Thymus (tissue), 11 donors: ENCODE measurements around the gene CHST10. TPM values are rescaled to one million over a fixed set of nuclear protein-coding genes. Genes with fewer than 3 reads are reported as not detected.
"Not testable (repeated sequence)": the region's sequence is repeated elsewhere in the genome, so short reads cannot be mapped to it uniquely, and the experiment has no call there.

Source experiments
- DNase-seq, 9 donors: peaks; one replicate each; pipeline ENCODE4 v3.0.0-alpha.2; 2013; ENCODE audit warnings: low spot score in 9 of 9, low read depth in 6 of 9, missing footprints in 1 of 9
- H3K27ac ChIP-seq, 2 donors: one replicate each; pipeline ENCODE4 v1.5.1; 2013; ENCODE audit warnings: control low read depth in 1 of 2, low read depth in 1 of 2, low read length in 1 of 2, mild to moderate bottlenecking in 1 of 2, moderate library complexity in 1 of 2
- H3K27me3 ChIP-seq, 2 donors: one replicate each; pipeline ENCODE4 v1.5.1; 2013; ENCODE audit warnings: low read length in 1 of 2; ENCODE audit not compliant: control insufficient read depth in 2 of 2, insufficient read depth in 1 of 2
- H3K36me3 ChIP-seq, 2 donors: one replicate each; pipeline ENCODE4 v1.5.1; 2013; ENCODE audit warnings: low read length in 1 of 2, mild to moderate bottlenecking in 1 of 2, moderate library complexity in 1 of 2; ENCODE audit not compliant: control insufficient read depth in 2 of 2, insufficient read depth in 2 of 2
- H3K4me1 ChIP-seq, 2 donors: one replicate each; pipeline ENCODE4 v1.5.1; 2013; ENCODE audit warnings: low read length in 2 of 2; ENCODE audit not compliant: control insufficient read depth in 2 of 2, insufficient read depth in 2 of 2
- H3K4me3 ChIP-seq, 2 donors: one replicate each; pipeline ENCODE4 v1.5.1; 2013; ENCODE audit warnings: low read length in 2 of 2, control low read depth in 1 of 2, mild to moderate bottlenecking in 1 of 2
- H3K9me3 ChIP-seq, 2 donors: one replicate each; pipeline ENCODE4 v1.5.1; 2013; ENCODE audit warnings: low read length in 1 of 2, mild to moderate bottlenecking in 1 of 2; ENCODE audit not compliant: control insufficient read depth in 2 of 2, insufficient read depth in 1 of 2
- WGBS: extraction: QIAGEN DNeasy Blood & Tissue Kit; methylation state at CpG from one replicate; pipeline ENCODE4 v1.1.7; 2013; 5-methylcytosine and 5-hydroxymethylcytosine counted together
- polyA plus RNA-seq: library from polyadenylated mRNA; stranded (reverse); fragments of 200-250 nt; gene quantifications from one replicate; pipeline ENCODE4 v1.2.3, GENCODE V29; 2013
- total RNA-seq: library from RNA; stranded (reverse); fragments of 120-200 nt; gene quantifications from one replicate; pipeline ENCODE4 v1.2.4, GENCODE V29; 2013
- donor health status: healthy.

The CHST10 gene
- total and polyA plus RNA-seq, 2 donors, result 4.0 to 7.1 TPM

GRCh38 chr2:100365434-100365833 lies 52.0 kb downstream of the CHST10 start:
- Histone ChIP-seq H3K4me1 (no peaks in the 10 kb centered on the region), H3K27ac (no peak overlapping the region), H3K27me3 (no peaks in the 10 kb centered on the region), H3K9me3 (peaks cover 0 to 7% of the 10 kb centered on the region in 2 donors), H3K4me3 (no peak overlapping the region), H3K36me3 (no peaks in the 10 kb centered on the region)
- DNase-seq, result peak in 4 of 9 donors; percentile 8 to 43 (median 10)
- 86% methylated on average over 3 of the region's 3 CpGs for WGBS

- H3K4me3 ChIP-seq, H3K36me3 ChIP-seq, H3K27me3 ChIP-seq, H3K4me1 ChIP-seq, H3K27ac ChIP-seq, H3K9me3 ChIP-seq, DNase-seq: not testable (repeated sequence)
- WGBS, result 98% methylated on average over 7 of the region's 7 CpGs
These were observed 55.2 kb downstream of the CHST10 start for GRCh38 chr2:100362269-100362668.

- Histone ChIP-seq H3K27ac (no peak overlapping the region), H3K36me3 (no peaks in the 10 kb centered on the region), H3K4me1 (no peaks in the 10 kb centered on the region), H3K9me3 (peaks cover 0 to 2% of the 10 kb centered on the region in 2 donors), H3K27me3 (no peaks in the 10 kb centered on the region), H3K4me3 (no peak overlapping the region)
- no peak for DNase-seq
These were observed 57.9 kb downstream of the CHST10 start for GRCh38 chr2:100359576-100359975.

- WGBS, result 96% methylated on average over 2 of the region's 2 CpGs
- Histone ChIP-seq H3K27me3 (no peaks in the 10 kb centered on the region), H3K27ac (no peak overlapping the region), H3K9me3 (peaks cover 0 to 2% of the 10 kb centered on the region in 2 donors), H3K36me3 (no peaks in the 10 kb centered on the region), H3K4me3 (no peak overlapping the region), H3K4me1 (no peaks in the 10 kb centered on the region)
- no peak for DNase-seq
These were observed 58.9 kb downstream of the CHST10 start for GRCh38 chr2:100358554-100358953.

GRCh38 chr2:100352521-100352920 lies 64.9 kb downstream of the CHST10 start:
- H3K36me3 ChIP-seq, result no peaks in the 10 kb centered on the region
- H3K27ac ChIP-seq, result no peak overlapping the region
- no peak overlapping the region for H3K4me3 ChIP-seq
- no peaks in the 10 kb centered on the region for H3K4me1 ChIP-seq
- no peaks in the 10 kb centered on the region for H3K27me3 ChIP-seq
- 97% methylated on average over 7 of the region's 7 CpGs for whole genome bisulfite sequencing
- H3K9me3 ChIP-seq, result no peaks in the 10 kb centered on the region
- no peak for DNase-seq

- no peak for DNase-seq
- Histone ChIP-seq H3K27me3 (no peaks in the 10 kb centered on the region), H3K9me3 (no peaks in the 10 kb centered on the region), H3K4me3 (no peak overlapping the region), H3K4me1 (no peaks in the 10 kb centered on the region), H3K27ac (no peak overlapping the region), H3K36me3 (no peaks in the 10 kb centered on the region)
- WGBS, result 89% methylated on average over 13 of the region's 13 CpGs
These were observed 66.7 kb downstream of the CHST10 start for GRCh38 chr2:100350661-100351185.

GRCh38 chr2:100345144-100345543 lies 72.3 kb downstream of the CHST10 start:
- H3K4me1 ChIP-seq, H3K36me3 ChIP-seq, H3K27ac ChIP-seq, H3K4me3 ChIP-seq, H3K9me3 ChIP-seq, DNase-seq, H3K27me3 ChIP-seq: not testable (repeated sequence)
- 68% methylated on average over 1 of the region's 1 CpG for WGBS

GRCh38 chr2:100344433-100344832 lies 73.0 kb downstream of the CHST10 start:
- Histone ChIP-seq H3K4me1 (no peaks in the 10 kb centered on the region), H3K4me3 (no peak overlapping the region), H3K9me3 (no peaks in the 10 kb centered on the region), H3K27ac (no peak overlapping the region), H3K27me3 (peaks cover 0 to 5% of the 10 kb centered on the region in 2 donors), H3K36me3 (no peaks in the 10 kb centered on the region)
- 84% methylated on average over 4 of the region's 4 CpGs for WGBS
- no peak for DNase-seq

- H3K27ac ChIP-seq, H3K4me3 ChIP-seq, H3K4me1 ChIP-seq, H3K36me3 ChIP-seq, DNase-seq, H3K9me3 ChIP-seq, H3K27me3 ChIP-seq: not testable (repeated sequence)
- WGBS, result 93% methylated on average over 2 of the region's 2 CpGs
These were observed 75.0 kb downstream of the CHST10 start for GRCh38 chr2:100342466-100342865.
